GM21390 (cell line): ENCODE measurements around the gene ANGEL1.
A peak's percentile ranks its signal among the peaks of the same experiment; 100 is the strongest.

Experiments used
- ATAC-seq: cut with Tn5 transposase; IDR thresholded peaks from one replicate; pipeline ENCODE4 v1.9.1; 2021; ENCODE audit not compliant: unreplicated experiment

The ANGEL1 gene

GRCh38 chr14:76765461-76765931 is 47.2 kb downstream of the ANGEL1 start:
- no peak for ATAC-seq

GRCh38 chr14:76763096-76764041 is 49.3 kb downstream of the ANGEL1 start:
- no peak for ATAC-seq

DNA sequence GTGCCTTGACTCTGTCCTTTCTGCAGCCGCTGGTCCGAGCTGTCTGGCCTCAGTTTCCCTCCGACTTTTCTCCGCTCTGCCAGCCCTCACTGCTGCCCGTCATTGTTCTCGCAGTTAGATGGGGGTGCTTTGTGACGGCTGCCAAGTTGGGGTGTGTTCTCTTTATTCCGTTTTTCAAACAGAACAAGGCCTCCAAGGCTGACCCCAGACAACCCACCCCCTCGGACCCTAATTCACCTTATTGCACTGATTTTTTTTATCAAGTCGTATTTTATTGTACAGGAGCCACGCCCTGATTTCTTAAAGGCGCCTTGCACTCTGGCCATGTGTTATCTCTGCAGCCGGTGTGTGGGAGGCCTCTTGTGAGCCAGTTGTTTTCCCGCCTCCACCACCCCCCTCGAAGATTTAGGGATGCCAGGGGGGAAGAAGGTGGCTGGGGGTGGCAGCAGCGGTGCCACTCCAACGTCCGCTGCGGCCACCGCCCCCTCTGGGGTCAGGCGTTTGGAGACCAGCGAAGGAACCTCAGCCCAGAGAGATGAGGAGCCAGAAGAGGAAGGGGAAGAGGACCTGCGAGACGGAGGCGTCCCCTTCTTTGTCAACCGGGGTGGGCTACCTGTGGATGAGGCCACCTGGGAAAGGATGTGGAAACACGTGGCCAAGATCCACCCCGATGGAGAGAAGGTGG is 50.1 kb downstream of the ANGEL1 start:
- no peak for ATAC-seq

DNA sequence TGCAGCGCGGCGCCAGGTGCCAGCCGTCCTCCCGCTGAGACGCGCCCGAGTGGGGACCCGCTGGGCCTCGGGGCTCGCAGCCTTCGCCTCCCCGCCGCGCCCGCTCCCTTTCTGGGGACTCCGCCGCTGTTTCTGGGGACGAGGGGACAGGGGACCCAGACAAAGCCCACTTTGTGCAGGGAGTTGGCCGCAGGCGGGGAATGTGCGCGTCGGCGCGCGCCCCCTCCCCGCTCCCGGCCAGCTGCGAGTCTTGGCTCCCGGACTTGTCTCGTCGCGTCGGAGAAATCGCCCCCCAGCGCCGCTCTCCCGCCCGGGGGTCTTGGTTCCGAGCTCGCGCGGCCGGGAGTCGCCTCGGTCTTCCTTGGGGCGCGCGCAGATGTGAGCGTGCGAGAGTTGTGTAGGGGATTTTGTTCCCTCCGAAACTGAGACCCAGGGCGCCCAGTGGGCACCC is 50.7 kb downstream of the ANGEL1 start:
- ATAC-seq = no peak

GRCh38 chr14:76761136-76761959 is 51.3 kb downstream of the ANGEL1 start, which contains the start of gene VASH1:
TSS of gene VASH1 (plus strand) at chr14:76761468. CDS start at chr14:76762822, 1,354 bp downstream.
- peak; percentile 77 for ATAC-seq

- no peak for ATAC-seq
Observed at GRCh38 chr14:76760331-76761135, 52.1 kb downstream of the ANGEL1 start.

- ATAC-seq = no peak
Observed at GRCh38 chr14:76759589-76759988, 53.1 kb downstream of the ANGEL1 start.

DNA sequence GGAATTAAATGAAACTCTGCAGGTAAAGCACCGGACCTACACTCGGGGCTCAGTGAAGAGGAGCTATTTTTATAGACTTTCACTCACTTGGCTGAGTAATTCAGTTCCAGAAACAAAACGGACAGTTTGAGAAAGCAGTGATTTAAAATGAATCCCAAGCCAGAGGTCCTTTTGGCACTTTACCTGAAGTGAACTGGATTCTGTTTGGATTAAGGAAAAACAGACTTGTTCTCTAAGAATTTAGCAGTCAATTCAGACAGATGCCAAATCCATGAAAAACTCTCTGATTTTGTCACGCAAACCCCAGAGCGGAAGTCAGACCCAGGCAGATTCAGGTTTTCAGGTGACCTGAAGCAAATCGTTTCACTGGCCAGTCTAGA is 56.3 kb downstream of the ANGEL1 start:
- no peak for ATAC-seq

DNA sequence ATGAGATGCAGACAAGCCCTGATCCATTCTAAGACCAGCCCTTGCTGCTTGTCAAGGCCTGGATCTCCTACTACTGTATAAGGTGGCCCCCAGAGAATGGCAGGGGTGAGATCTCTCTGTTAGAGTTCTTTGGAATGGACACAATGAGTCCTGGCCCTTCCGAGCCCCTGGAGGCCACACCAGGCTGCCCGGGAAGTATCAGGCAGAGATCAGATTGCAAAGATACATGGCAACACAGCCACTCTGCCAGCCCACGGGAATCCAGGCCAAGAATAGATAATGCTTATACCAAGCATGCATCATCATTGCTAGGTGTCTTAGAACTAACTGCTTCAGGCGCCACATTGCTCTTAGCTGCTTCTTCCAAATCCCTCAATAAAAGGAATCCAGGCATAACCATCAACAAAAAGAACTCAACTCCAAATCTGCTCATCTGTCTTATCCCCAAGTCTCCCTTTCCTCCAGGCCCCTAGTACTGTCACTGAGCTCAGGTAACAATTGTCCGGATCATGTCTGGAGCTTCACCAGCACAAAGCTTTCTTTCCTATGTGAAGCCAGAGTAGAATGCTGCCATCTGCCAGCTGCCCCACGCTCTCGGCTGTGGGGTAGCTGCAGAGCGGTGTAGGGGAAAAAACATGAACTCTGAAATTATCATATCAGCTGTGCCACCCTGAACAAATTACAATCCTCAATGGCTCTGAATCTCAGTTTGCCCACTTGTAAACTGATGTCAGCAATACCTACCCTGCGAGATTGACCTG is 56.9 kb downstream of the ANGEL1 start:
- no peak for ATAC-seq

- no peak for ATAC-seq
Observed at GRCh38 chr14:76754586-76754985, 58.1 kb downstream of the ANGEL1 start.

DNA sequence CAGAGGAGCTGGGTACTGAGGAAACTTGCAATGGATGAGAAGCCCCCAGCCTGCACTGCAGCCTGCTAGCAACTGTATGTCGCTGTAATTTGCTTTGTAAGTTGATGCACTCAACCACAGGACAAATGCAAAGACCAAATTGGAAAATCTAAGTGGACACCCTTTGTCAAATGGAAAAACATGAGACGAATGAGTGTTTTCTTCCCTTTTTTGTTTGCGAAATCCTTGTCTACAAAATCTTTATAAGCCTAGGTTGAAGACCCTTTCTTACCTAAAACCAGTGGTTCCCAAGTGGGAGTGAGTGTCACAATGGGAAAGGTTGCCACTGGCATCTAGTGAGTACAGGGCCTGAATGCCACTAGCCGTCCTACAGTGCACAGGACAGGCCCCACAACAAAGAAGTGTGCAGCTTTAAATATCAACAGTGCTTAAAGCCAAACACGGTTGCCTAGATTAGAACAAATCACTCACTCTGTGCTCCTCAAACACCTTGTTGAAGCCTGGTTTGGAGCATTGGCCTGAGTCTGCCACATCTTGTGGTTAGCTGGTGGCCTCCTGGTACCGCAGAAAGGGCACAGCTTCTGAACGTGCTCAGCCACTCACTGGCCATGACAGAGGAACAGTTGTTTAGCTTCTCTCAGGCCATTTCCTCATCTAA is 59.0 kb downstream of the ANGEL1 start:
- no peak for ATAC-seq

- ATAC-seq = no peak
Observed at GRCh38 chr14:76752744-76753143, 59.9 kb downstream of the ANGEL1 start.

- ATAC-seq = no peak
Observed at GRCh38 chr14:76742966-76743365, 69.7 kb downstream of the ANGEL1 start.

- no peak for ATAC-seq
Observed at GRCh38 chr14:76742185-76742584, 70.5 kb downstream of the ANGEL1 start.

GRCh38 chr14:76741074-76741473 is 71.6 kb downstream of the ANGEL1 start:
- ATAC-seq = no peak
